Measurements from ENCODE around the gene CERKL. TPM values are rescaled to one million over a fixed set of nuclear protein-coding genes. Genes with fewer than 3 reads are reported as not detected.

The CERKL gene
- total RNA-seq, 1 experiment from 2014 or later, result 0.81 TPM

DNA sequence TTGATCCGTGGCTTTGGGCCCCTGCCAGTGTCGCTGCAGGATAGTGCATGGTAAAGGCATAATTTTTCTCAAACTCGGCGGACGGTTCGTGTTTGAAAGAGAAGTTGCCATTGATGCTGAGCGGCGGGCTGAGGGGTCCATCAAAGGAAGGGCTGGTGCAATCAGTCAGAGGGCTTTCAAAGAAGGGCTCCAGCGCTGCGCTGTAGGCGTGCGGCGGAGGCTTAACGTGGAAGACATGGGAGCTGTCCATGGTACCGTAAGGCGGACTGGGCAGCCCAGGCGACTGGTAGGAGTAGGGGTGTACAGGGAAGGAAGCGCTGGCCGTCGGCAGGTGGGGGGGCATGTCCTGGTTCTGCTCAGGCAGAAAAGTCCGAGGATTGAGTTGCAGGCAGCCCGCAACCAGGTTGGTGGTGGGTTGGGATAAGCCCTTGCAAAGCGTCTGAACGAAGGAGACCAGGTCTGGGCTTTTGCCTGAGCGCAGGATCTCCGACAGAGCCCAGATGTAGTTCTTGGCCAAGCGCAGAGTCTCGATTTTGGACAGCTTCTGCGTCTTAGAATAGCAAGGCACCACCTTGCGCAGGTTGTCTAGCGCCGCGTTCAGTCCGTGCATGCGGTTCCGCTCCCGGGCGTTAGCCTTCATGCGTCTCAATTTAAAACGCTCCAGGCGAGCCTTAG, 21.1 kb upstream of the CERKL start:
- no peak for DNase-seq (ENCODE audit: low read depth)

DNA sequence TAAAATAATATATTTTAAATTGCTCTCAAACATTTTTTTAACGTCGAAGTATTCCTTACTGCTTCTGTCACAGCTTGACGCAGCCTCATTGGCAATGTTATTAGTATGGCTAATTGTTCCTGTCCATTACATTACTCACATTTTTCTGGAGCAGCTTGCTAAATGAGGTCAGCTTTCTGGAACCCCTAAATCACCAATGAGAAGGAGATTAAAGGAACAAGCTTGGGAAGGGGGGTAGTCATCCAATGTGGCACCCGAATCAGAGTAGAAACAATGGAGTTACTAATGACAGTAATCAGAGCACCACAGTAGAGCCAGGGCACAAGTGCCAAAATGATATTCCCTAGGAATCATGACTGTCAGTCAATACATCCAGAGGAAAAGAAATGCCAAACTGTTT, 18.3 kb upstream of the CERKL start:
- DNase-seq (ENCODE audit: low read depth), result peak; percentile 18

DNA sequence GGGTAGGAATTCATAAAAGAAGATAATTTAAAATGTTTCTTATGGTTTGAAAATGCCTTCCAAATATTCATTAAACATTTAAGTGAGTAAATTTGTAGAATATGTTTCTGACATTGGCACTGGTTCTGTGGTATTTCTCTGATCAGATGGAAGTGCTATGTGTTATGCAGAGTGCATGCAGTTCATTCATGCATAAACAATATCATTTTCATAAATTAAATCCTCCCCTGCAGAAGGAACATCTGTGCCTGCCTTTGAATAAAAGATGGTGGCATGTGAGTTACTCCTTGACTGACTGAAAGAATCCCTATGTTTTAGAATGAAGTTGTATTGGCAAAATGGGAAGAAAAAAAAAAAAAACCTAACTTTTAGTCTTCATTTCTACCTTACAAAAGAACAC, 17.6 kb upstream of the CERKL start:
- DNase-seq (ENCODE audit: low read depth), result no peak

DNA sequence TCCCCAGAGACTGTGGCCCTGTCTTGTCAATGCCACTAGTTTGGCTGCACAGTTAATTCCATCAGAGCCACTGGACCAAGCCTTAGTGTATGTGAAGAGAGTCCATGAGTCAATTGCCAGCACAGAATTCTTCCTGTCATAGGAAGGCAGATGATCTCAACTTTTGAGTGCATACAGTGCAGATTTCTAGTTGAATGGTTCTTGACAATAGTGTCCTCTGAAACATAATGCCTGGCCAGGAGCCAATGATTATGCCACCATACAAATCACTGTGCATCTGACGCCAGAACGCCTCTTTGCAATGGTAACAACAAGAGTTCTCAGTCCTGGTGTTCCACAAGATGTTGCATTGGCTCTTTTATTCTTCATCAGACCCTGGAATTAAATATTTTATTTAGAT, 16.3 kb upstream of the CERKL start:
- peak; percentile 25 for DNase-seq (ENCODE audit: low read depth)

DNA sequence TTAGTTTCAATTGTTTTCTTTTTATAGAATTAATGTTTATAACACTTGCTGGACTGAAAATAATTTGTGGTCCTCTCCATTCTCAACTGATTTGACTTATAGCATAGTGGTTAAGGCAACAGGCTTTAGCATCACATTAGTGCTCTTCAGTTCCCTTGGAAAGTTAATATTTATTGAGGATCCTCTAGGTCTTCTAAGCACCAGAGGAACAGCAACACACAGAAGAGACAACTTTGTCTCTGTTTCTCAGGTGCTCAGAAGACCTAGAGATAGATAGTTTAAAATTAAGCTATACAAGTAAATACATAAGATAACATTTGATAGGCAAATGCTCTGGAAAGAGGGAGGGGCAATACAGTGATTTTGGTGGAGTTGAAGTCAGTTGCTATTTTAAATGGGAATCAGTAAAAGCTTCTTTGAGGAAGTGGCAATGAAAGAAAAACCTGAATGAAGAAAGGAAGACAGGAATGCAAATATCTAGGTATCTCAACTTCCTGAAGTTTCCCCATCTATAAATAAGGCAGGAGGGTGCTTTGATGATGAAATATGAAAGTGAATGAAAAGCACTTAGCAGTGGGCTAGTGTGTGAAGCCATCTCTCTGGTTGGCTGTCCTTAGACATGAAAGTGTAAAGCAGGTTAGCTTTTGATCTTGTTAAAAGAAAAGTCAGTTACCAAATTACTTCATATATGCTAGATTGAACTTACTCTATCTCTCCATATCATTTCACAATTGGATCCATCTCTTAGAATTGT, 15.5 kb upstream of the CERKL start:
- DNase-seq (ENCODE audit: low read depth), result no peak

DNA sequence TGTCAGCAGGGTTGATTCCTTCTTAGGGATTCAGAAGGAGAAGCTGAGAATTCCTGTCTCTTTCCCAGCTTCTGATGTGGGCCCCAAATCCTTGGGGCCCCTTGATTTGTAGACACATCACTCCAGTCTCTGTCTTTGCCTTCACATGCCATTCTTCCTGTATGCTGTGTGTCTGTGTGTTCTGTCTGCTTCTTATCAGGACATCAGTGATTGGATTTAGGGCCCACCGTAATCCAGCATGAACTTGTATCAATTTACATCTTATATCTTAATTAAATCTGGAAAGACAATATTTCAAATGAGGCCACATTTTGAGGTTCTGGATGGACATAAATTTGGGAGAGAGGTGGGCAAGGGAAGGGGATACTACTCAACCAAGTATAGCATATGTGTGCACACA, 13.7 kb upstream of the CERKL start:
- no peak for DNase-seq (ENCODE audit: low read depth)

DNA sequence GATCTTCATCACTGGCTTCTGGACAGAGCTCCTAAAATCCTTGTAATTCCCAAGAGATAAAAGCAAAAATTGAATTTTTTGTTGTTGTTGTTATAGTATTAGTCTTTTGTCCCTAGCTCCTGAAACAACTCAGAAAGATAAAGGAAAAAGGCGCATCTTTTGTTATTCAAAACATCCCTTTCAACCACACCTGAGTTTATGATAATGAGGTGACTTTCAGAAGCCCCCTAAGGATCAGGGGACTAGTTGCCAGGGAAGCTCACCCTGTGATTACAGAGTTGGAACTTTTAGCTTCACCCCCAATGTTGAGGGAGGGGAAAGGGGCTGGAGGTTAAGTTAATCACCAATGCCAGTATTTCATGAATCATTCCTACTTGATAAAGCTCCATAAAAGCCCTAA, 10.3 kb upstream of the CERKL start:
- no peak for DNase-seq (ENCODE audit: low read depth)

DNA sequence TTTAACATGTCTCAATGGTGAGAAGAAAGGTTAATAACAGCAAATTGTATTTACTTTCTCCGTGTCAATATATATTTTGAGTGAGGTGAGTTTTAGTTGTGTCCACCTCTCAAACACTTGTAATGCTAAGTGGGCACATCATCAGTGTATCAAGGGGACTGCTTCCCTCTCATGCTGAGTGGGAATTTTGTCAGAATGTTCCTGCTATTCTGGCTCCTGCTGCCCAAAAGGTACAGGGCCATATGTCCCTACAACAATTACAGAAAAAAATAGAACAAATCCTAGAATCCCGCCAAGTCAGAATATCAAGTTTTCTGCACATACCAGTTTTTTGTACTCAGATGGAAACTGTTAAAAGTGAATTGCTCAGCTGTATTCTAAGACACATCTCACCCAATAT, 5.4 kb upstream of the CERKL start:
- DNase-seq (ENCODE audit: low read depth), result no peak

DNA sequence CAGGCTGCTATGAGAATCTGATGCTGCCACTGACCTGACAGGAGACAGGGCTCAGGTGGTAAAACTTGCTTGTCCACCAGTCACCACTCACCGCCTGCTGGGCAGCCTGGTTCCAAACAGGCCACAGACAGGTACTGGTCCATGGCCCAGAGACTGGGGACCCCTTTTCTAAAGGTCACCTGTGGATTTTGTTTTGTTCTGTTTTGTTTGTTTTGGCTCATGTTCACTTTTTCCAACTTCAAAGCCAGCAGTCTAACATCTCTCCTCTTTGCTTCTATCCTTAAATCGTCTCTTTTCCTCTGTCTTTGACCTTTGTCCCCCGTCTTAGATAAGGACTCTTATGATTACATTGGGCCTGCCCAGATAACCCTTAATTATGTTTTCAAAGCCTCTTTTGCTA, 3.3 kb upstream of the CERKL start:
- DNase-seq (ENCODE audit: low read depth), result no peak

DNA sequence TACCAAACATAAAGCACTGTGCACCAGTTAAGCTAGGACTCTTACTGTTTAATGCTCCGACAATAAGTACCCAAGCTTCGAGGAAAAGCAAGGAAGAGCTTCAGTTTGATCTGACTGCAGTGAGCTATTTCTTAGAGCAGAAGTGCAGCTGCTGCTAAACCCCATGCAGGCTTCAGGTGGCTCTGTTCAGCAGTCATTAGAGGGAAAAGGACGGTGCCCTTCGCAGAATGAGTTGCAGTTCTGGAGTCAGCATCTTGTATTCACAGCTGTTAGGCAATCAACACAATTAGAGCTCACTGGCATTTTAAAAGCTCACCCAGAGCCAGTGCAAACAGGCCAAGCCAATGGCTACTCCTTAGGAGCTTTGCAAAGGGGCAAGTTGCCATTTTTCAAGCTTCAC, 1.5 kb upstream of the CERKL start:
- DNase-seq (ENCODE audit: low read depth), result no peak

DNA sequence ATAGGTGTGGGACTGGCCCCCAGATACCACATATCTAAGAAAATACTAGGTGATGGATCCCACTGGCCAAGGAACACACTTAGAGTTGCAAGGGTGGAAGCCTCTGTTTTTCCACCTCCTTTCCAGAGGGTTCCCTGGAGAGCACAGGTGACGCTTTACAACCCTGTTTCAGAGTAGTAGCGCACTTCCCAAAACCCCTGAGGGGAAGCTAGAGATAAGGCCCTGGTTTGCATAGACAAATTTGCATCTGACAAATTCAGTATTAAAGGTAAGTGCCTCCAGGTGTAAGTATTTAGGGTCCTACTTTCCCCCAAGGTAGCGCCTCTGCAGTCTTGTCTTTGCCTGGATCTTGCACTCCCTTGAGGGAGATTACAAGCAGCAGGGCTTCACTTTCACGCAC, 474 bp upstream of the CERKL start:
- DNase-seq (ENCODE audit: low read depth), result no peak

DNA sequence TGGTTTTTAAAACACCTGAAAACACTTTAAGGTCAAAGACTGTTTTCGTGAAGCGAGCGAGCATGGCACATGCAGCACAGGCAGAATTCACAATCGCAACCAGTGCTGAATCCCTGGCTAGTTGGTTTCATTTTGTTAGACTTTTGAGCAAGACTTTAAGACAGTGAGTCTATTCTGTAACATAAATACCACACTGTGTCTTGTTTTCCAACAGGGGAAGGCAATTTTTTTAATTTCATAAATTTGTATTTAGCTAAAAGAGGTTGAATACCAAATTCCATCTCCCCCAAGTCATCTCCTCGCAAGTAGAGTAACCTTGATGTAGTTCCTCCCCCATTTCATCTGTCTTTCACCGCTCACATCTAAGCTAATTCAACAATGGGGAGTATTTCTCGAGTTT, 1.4 kb downstream of the CERKL start:
- no peak for DNase-seq (ENCODE audit: low read depth)

DNA sequence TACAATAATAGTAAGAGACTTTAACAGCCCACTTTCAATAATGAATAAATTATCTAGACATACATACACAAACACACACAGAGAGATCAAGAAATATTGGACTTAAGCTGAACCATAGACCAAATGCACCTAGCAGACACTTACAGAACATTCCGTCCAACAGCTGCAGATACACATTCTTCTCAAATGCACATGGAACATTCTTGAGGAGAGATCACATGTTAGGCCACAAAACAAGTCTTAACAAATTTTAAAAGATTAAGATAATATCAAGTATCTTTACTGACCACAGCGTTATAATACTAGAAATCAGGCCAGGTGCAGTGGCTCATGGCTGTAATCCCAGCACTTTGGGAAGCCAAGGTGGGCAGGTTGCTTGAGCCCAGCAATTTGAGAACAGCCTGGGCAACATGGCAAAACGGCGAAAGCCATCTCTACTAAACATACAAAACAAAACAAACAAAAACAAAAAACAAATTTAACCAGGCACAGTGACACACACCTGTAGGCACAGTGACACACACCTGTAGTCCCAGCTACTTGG, 7.4 kb downstream of the CERKL start:
- no peak for DNase-seq (ENCODE audit: low read depth)

DNA sequence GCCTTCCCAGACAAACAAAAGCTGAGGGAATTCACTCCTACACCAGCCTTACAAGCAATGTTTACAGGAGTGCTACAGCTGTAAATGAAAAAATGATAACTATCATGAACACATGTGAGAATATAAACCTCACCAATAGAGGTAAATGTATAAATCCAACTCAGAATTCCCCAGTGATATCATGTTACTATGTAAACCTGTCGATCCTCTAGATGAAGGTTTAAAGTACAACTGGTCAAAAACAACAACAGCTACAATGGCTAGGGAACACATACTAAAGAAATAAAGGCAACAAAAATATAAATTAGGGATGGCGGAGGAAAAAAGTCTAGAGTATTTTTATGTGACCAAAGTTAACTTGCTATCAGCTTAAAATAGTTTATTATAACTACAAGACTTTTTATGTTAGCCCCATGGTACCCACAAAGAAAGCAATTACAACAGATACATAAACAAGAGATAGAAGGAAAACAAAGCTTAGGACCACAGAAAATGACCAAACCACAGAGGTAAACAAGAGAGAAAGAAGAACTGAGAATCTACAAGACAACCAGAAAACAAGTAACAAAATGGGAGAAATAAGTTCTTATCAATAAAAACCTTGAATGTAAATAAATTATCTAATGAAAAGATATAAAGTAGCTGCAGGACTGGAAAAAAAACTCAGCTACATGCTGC, 8.3 kb downstream of the CERKL start:
- no peak for DNase-seq (ENCODE audit: low read depth)

DNA sequence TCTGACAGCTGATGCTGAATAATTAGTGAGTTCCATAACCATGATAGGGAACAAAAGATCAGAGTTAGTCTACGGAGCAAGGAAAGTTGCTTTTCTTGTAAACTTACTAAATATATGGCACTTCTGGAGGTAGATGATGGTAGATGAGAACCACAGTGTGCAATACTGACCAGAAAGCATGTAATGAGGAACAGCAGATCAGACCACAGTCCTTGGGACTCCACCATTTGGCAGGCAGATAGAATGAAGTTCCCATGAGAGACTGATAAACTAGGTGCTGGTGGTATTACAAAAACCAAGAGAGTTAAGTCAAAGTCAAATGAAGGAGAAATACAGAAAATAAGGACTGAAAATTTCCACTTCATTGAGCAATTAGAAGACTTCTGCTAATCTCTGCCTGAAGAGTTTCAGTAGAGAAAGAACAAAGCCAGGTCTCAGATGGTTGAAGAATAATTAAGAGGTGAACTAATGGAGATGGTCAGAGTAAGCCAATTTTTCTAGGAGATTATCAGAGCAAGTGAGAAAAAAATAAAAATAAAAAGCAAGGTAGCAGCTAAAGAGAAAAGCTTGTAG, 10.4 kb downstream of the CERKL start:
- no peak for DNase-seq (ENCODE audit: low read depth)

DNA sequence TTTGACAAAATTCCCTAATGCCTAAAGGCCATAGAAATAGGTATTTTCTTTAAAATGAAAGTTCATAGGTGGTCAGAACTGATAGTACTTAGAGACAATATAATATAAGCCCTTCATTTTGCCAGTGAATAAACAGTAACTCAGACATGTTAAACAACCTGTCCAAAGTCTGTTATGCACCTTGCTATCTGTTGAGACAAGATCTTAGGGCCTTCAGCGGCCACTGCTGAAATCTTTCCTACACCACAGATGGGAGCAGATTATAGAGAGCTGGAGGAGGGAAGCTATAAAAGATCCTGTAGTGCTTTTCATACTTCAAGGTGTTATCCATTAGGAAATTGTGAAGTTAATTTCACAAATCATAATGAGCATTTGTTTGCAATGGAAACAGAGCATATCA, 13.8 kb downstream of the CERKL start:
- DNase-seq (ENCODE audit: low read depth), result no peak

DNA sequence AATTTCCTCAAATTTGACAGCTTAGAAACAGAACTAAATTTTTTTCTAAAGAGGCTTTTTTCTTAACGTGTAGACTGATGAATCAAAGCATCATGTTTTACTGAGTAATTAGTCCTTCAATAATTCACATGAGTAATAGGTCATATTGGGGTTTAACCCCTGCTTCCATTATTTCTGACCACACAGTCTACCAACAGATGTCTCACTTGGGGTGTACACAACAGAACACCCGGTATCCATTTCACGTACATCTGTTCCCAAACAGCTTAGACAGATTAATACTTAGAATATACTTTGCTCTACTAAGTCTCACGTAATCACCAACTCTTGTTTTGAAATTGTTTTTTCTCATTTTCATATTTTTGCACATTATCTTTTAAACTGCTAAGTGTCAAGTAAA, 14.8 kb downstream of the CERKL start:
- peak; percentile 49 for DNase-seq (ENCODE audit: low read depth)

DNA sequence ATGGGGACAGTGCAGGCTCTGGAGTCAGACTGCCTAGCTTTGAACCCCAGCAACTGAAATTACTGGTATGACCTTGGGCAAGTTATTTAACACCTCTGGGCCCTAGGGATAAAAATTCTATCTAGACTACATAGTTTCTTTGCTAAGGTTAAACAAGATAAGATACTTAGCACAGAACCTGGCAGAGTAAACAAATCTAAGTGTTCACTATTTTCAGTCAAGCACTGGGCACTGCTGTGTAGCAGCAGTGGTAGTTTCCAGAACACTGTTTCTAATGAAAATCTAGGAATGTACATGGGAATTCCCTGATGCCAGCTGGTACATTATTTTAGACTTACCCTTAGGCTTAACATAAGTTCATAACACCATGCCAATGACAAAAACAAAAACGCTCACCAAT, 17.2 kb downstream of the CERKL start:
- no peak for DNase-seq (ENCODE audit: low read depth)

DNA sequence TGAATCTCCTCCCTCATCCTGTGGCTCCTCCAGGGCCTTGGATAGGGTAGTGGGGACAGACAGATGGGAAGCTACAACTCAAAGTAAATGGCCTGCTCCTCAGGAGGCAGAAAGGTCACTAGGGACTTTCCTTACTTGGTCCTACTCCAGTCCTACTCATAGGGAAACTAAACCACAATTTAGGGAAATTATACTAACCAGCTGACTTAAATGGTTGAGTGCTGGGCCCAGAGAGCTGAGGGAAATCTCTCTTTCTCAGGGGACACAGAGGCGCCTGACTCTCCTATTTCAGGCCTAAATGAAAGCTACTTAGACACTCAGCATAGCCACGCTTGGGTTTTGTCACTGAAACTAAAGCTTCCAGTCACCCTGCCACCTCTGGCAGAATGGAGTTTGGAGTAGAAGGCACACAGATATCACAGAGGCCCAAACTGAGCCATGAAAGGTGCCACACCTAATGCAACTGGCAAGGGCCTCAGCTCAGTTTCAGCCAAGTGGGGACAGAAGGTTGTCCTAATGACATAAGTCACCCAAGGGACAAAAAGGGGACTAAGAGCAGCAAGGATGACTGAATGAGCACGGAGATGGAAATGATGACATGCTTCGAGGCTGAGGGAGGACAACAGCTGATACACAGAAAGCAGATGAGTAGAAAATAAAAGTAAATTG, 24.0 kb downstream of the CERKL start:
- no peak for DNase-seq (ENCODE audit: low read depth)

DNA sequence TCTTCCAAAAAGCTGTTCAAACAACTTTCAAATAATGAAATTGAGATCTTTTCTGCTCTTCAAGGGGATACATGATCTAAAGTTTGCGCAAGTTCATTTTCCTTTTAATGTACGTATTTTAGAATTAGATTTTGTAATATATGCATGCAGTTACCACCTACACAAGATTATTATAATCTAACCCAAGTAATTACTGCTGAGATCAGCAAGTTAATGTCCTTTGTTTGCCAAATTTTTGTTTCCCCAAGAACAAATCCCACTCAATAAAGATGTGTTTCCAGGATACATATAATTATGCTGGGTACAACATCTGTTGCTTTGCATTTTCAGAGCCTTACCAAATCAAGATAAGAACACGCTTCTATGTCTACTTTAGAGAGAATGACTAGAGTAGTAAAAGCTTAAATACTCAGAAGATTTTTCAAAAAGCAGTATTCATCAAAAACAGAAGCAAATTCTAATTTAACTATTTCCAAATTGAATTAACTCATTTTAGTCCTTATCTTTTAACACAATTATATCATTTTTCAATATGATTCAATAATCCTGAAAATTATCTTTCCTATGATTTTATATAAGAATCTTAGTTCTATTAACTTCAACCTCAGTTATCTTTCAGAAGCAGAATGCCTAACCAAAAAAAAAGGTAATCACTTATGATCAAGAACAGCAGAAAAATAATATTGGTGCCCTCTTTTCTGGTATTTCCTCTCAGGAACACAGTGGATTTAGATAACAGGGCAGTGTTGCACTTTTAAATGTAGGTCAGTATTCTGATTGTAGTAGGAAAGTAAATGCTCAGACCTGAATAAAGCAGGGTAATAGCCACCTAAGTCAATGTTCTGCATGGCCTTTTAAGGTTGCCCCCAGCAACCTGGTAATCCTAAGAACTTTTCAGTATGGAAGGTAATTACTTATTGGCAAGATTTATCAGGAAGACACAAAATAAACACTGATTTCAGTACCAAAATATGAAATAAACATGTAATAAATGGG, 28.0 kb downstream of the CERKL start:
- no peak for DNase-seq (ENCODE audit: low read depth)

DNA sequence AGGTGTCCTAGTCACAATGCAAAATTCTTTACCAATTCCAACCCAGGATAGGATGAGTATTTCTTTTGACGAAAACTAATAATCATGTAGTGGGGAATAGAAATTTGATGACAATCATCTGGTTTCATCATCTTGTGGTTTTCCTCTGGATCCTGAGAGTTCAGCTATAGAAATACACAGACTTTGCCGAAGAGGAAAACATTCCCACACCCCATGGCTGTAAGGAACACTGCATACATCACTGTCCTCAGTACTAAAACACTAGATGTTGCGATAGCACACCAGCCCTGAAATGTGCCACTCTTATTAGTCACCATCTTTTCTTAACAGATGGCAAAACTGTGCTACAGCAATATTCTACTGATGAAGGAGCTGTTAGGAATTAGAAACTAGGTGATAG, 29.4 kb downstream of the CERKL start:
- DNase-seq (ENCODE audit: low read depth), result peak; percentile 55
